H1 (cell line): ENCODE results near the gene MAP3K3. TPM values are rescaled to one million over a fixed set of nuclear protein-coding genes. Genes with fewer than 3 reads are reported as not detected.

Source experiments
- CTCF ChIA-PET: fragments of 300-600 bp; sonication (Branson Sonifier 250); formaldehyde crosslinking; loops from one replicate; lab custom pipeline; 2021; ENCODE audit not compliant: partially characterized antibody; lab: Charles Lee
- POLR2A ChIA-PET: fragments of 300-600 bp; sonication (Branson Sonifier 250); formaldehyde crosslinking; loops from one replicate; lab custom pipeline; 2021; ENCODE audit warnings: inconsistent platforms; ENCODE audit not compliant: partially characterized antibody; lab: Charles Lee
- DNase-seq, 2 experiments: peaks; one replicate each; pipeline versions ENCODE4 v3.0.0 to v3.0.0-alpha.2; 2010 to 2022; ENCODE audit warnings: low spot score in 2 of 2, low read depth in 1 of 2, mixed read lengths in 1 of 2
- FAIRE-seq: peaks from 2 replicates; lab custom pipeline; 2011; peaks lifted over from hg19 to GRCh38; lab: Jason Lieb, UNC
- H2AFZ ChIP-seq: 2 replicates; pipeline ENCODE4 v1.8.1; 2012; ENCODE audit warnings: low read length, inconsistent platforms
- H2AK5ac ChIP-seq: 2 replicates; pipeline ENCODE4 v1.6.1; 2013; ENCODE audit warnings: low read depth, low read length
- H2BK120ac ChIP-seq: replicated peaks from 2 replicates; pipeline ENCODE3; 2013; ENCODE audit warnings: low read depth, low read length, inconsistent platforms
- H2BK12ac ChIP-seq: 2 replicates; pipeline ENCODE4 v1.6.1; 2013; ENCODE audit warnings: low read depth, low read length
- H2BK15ac ChIP-seq: 2 replicates; pipeline ENCODE4 v1.6.1; 2013; ENCODE audit warnings: low read length
- H2BK20ac ChIP-seq: 2 replicates; pipeline ENCODE4 v1.6.1; 2013; ENCODE audit warnings: low read length
- H2BK5ac ChIP-seq: 2 replicates; pipeline ENCODE4 v1.6.1; 2013; ENCODE audit warnings: low read depth, low read length
- H3K14ac ChIP-seq: 2 replicates; pipeline ENCODE4 v1.6.1; 2013; ENCODE audit warnings: inconsistent platforms; ENCODE audit not compliant: insufficient read length
- H3K18ac ChIP-seq: 2 replicates; pipeline ENCODE4 v1.6.1; 2013; ENCODE audit warnings: low read length; ENCODE audit errors: extremely low read depth
- H3K23ac ChIP-seq: 2 replicates; pipeline ENCODE4 v1.6.1; 2013; ENCODE audit warnings: inconsistent platforms; ENCODE audit not compliant: insufficient read length
- H3K23me2 ChIP-seq: 2 replicates; pipeline ENCODE4 v1.6.1; 2013; ENCODE audit warnings: low read depth, low read length
- H3K27ac ChIP-seq: 2 replicates; pipeline ENCODE4 v1.6.1; 2011; ENCODE audit warnings: low read depth, low read length, inconsistent platforms
- H3K27me3 ChIP-seq, 4 experiments: replicated peaks in 1 of 4; 1 replicate in 1 of 4; 2 replicates in 3 of 4; pipeline versions ENCODE4 v1.6.1 to v1.8.1; 2011 to 2013; ENCODE audit warnings: low read length in 3 of 4, mild to moderate bottlenecking in 3 of 4, inconsistent platforms in 2 of 4, mixed read lengths in 2 of 4, moderate library complexity in 1 of 4; ENCODE audit not compliant: control insufficient read depth in 3 of 4, insufficient read depth in 3 of 4; ENCODE audit errors: extremely low read depth in 1 of 4
- H3K36me3 ChIP-seq, 4 experiments: 2 replicates each; pipeline versions ENCODE4 v1.6.1 to v1.8.1; 2011 to 2013; ENCODE audit warnings: mild to moderate bottlenecking in 4 of 4, low read length in 3 of 4, moderate library complexity in 2 of 4, control low read depth in 1 of 4, inconsistent platforms in 1 of 4; ENCODE audit not compliant: insufficient read depth in 4 of 4, control insufficient read depth in 2 of 4
- H3K4ac ChIP-seq: replicated peaks from 2 replicates; pipeline ENCODE3; 2013; ENCODE audit warnings: low read length, low read depth, mixed read lengths, inconsistent platforms; ENCODE audit not compliant: insufficient read length
- H3K4me1 ChIP-seq, 4 experiments: replicated peaks in 1 of 4; 1 replicate in 1 of 4; 2 replicates in 3 of 4; pipeline versions ENCODE4 v1.6.1 to v1.8.1; 2011 to 2013; ENCODE audit warnings: low read length in 3 of 4, inconsistent platforms in 2 of 4, mixed read lengths in 1 of 4; ENCODE audit not compliant: insufficient read depth in 4 of 4, control insufficient read depth in 3 of 4
- H3K4me2 ChIP-seq, 2 experiments: 2 replicates each; pipeline versions ENCODE4 v1.6.1 to v1.8.1; 2011 to 2013; ENCODE audit warnings: low read depth in 2 of 2, low read length in 2 of 2, control low read depth in 1 of 2, inconsistent platforms in 1 of 2, mild to moderate bottlenecking in 1 of 2; ENCODE audit not compliant: insufficient read depth in 1 of 2
- H3K4me3 ChIP-seq, 4 experiments: fragments of 200-600, 300-600 bp in 1 of 4; sonication (generic), shearing (Covaris generic), sonication (Bioruptor Twin) in 1 of 4; 2 replicates each; pipeline versions ENCODE4 v1.5.1 to v1.8.1; 2011 to 2016; ENCODE audit warnings: low read length in 4 of 4, low read depth in 3 of 4, control low read depth in 2 of 4, inconsistent platforms in 2 of 4, mild to moderate bottlenecking in 2 of 4, mixed read lengths in 1 of 4, moderate library complexity in 1 of 4; ENCODE audit not compliant: insufficient read depth in 2 of 4; ENCODE audit errors: extremely low read depth in 1 of 4
- H3K56ac ChIP-seq: replicated peaks from 2 replicates; pipeline ENCODE3; 2013; ENCODE audit warnings: low read depth, mild to moderate bottlenecking, mixed read lengths, low read length, inconsistent platforms; ENCODE audit not compliant: insufficient read length
- H3K79me1 ChIP-seq: 2 replicates; pipeline ENCODE4 v1.6.1; 2013; ENCODE audit warnings: low read depth, low read length, control low read depth
- H3K79me2 ChIP-seq, 2 experiments: 2 replicates each; pipeline versions ENCODE4 v1.6.1 to v1.8.1; 2012 to 2013; ENCODE audit warnings: low read length in 2 of 2, mild to moderate bottlenecking in 2 of 2, inconsistent platforms in 1 of 2; ENCODE audit not compliant: insufficient read depth in 2 of 2, control insufficient read depth in 1 of 2
- H3K9ac ChIP-seq, 4 experiments: replicated peaks in 1 of 4; 1 replicate in 1 of 4; 2 replicates in 3 of 4; pipeline versions ENCODE4 v1.6.1 to v1.8.1; 2011 to 2013; ENCODE audit warnings: low read depth in 3 of 4, low read length in 3 of 4, control low read depth in 2 of 4, mild to moderate bottlenecking in 2 of 4, moderate library complexity in 2 of 4, inconsistent platforms in 1 of 4; ENCODE audit errors: extremely low read depth in 1 of 4
- H3K9me3 ChIP-seq, 2 experiments: 2 replicates each; pipeline versions ENCODE4 v1.6.1 to v1.8.1; 2012 to 2013; ENCODE audit warnings: mild to moderate bottlenecking in 2 of 2, moderate library complexity in 2 of 2, control low read depth in 1 of 2, inconsistent platforms in 1 of 2, low read depth in 1 of 2, low read length in 1 of 2, mixed read lengths in 1 of 2; ENCODE audit not compliant: insufficient read depth in 2 of 2
- H4K20me1 ChIP-seq, 2 experiments: replicated peaks in 1 of 2; 2 replicates each; pipeline versions ENCODE3 to v1.8.1; 2011 to 2013; ENCODE audit warnings: inconsistent platforms in 2 of 2, low read length in 2 of 2, mild to moderate bottlenecking in 1 of 2; ENCODE audit not compliant: insufficient read depth in 2 of 2, control insufficient read depth in 1 of 2
- H4K5ac ChIP-seq: 2 replicates; pipeline ENCODE4 v1.6.1; 2013; ENCODE audit warnings: low read length, low read depth, mixed read lengths, inconsistent platforms; ENCODE audit not compliant: insufficient read length
- H4K8ac ChIP-seq: 2 replicates; pipeline ENCODE4 v1.8.0; 2013; ENCODE audit warnings: mild to moderate bottlenecking, moderate library complexity, low read length, inconsistent platforms; ENCODE audit not compliant: insufficient read depth; ENCODE audit errors: extremely low read depth
- H4K91ac ChIP-seq: replicated peaks from 2 replicates; pipeline ENCODE3; 2013; ENCODE audit warnings: low read length, mixed read lengths, inconsistent platforms; ENCODE audit not compliant: insufficient read length
- BACH1 ChIP-seq: IDR thresholded peaks from 2 replicates; pipeline ENCODE4 v1.6.1; 2012; ENCODE audit warnings: low read length, improper control_type of control experiment
- EP300 ChIP-seq, 2 experiments: IDR thresholded peaks; 1 replicate in 1 of 2; 2 replicates in 1 of 2; pipeline ENCODE4 v1.6.1; 2011 to 2012; ENCODE audit warnings: low read depth in 2 of 2, low read length in 2 of 2, mild to moderate bottlenecking in 2 of 2, borderline replicate concordance in 1 of 2, inconsistent platforms in 1 of 2, moderate library complexity in 1 of 2
- MAX ChIP-seq: IDR thresholded peaks from 2 replicates; pipeline ENCODE4 v1.6.1; 2012; ENCODE audit warnings: inconsistent platforms
- POLR2AphosphoS5 ChIP-seq: IDR thresholded peaks from 2 replicates; pipeline ENCODE4 v1.6.1; 2011; ENCODE audit warnings: low read depth, low read length
- RNF2 ChIP-seq: fragments of 200-900, 300-1000 bp; sonication (generic); IDR thresholded peaks from 2 replicates; pipeline ENCODE4 v1.7.1; 2016; ENCODE audit warnings: borderline replicate concordance, low read depth, mild to moderate bottlenecking, antibody characterized with exemption, low read length; ENCODE audit not compliant: poor library complexity, severe bottlenecking; ENCODE audit errors: missing control alignments
- RXRA ChIP-seq: IDR thresholded peaks from 2 replicates; pipeline ENCODE4 v1.6.1; 2011; ENCODE audit warnings: low read depth, mild to moderate bottlenecking, low read length, moderate library complexity; ENCODE audit not compliant: insufficient read depth
- TBP ChIP-seq: IDR thresholded peaks from 2 replicates; pipeline ENCODE4 v1.6.1; 2011; ENCODE audit warnings: low read depth, low read length, improper control_type of control experiment
- WGBS, 2 experiments: shearing (Covaris generic) in 1 of 2; methylation state at CpG; one replicate each; pipeline versions ENCODE4 v1.1.6 to v1.1.7; 2013 to 2015; ENCODE audit warnings: low lambda C conversion rate in 2 of 2, mixed read lengths in 2 of 2, inconsistent platforms in 1 of 2, low coverage in 1 of 2, missing lambda C conversion rate in 1 of 2; ENCODE audit not compliant: insufficient replicate concordance in 2 of 2, insufficient coverage in 1 of 2, insufficient read length in 1 of 2; ENCODE audit errors: extremely low coverage in 1 of 2, missing lambda C conversion rate in 1 of 2; 5-methylcytosine and 5-hydroxymethylcytosine counted together
- polyA plus RNA-seq, 7 experiments: library from polyadenylated mRNA; depleted of rRNA in 3 of 7; stranded (reverse) in 5 of 7; unstranded in 2 of 7; fragments of >200 nt in 5 of 7; fragments of 200-250 nt in 2 of 7; gene quantifications; 1 replicate in 5 of 7; 2 replicates in 1 of 7; 4 replicates in 1 of 7; pipeline versions ENCODE4 v1.2.1 to v1.2.3, GENCODE V29; 2011 to 2013; ENCODE audit warnings: missing spikeins in 2 of 7, mixed read lengths in 2 of 7
- total RNA-seq: library from RNA; stranded (reverse); fragmentation: NEBNext Ultra II Directional; extraction: Animal tissue kit (Norgen Biotek cat#: 25700); gene quantifications from 2 replicates; pipeline ENCODE4 v1.2.1, GENCODE V29; 2021

MAP3K3 gene
- total and polyA plus RNA-seq, 2 of the 8 experiments (the other 6 are each of a cell fraction or from before 2014, with no cell fraction given): 10.3 to 21.0 TPM

- H2BK20ac ChIP-seq: no peak overlapping the region
- peaks cover 0 to 11% (median 1%) of the 10 kb centered on the region in 4 experiments; a peak in 3 of 8 replicates for H3K36me3 ChIP-seq
- WGBS, 2 experiments: 93% methylated on average over 12 of the region's 16 CpGs; no CpG with 5 or more reads in 1 of the 2 experiments
- H3K79me1 ChIP-seq: 0 out of 2 replicates have a peak, but pooled peaks cover 3% of the 10 kb centered on the region
- ChIA-PET CTCF (interaction anchor here (0.8 to 2.8 kb wide), 2 partner anchors 9 to 24 kb away, joined by 3 to 7 read pairs; no protein-coding TSS in a partner anchor), POLR2A (interaction anchor here (0.8 to 1.3 kb wide), 3 partner anchors 9 to 82 kb away, joined by 3 to 4 read pairs (median 3); no protein-coding TSS in a partner anchor)
- H3K9ac ChIP-seq: no peak overlapping the region
- peaks cover 4 to 9% of the 10 kb centered on the region in 2 experiments for H4K20me1 ChIP-seq
- H3K4me2 ChIP-seq: no peak overlapping the region
- H3K23ac ChIP-seq: no peak overlapping the region
- H2BK120ac ChIP-seq: no peak overlapping the region
- no peak overlapping the region for H2BK15ac ChIP-seq
- FAIRE-seq: no peak
- H3K14ac ChIP-seq: no peak overlapping the region
- DNase-seq: no peak
- H3K9me3 ChIP-seq: no peaks in the 10 kb centered on the region
- H2BK5ac ChIP-seq: no peak overlapping the region; the same call in 1 of the 2 replicates
- H3K23me2 ChIP-seq: peaks cover 14% of the 10 kb centered on the region; the same call in 1 of the 2 replicates
- no peak overlapping the region for H2AK5ac ChIP-seq
- H4K91ac ChIP-seq: no peak overlapping the region
- no peak overlapping the region for H4K5ac ChIP-seq
- H3K4me3 ChIP-seq: no peak overlapping the region
- H3K4ac ChIP-seq: no peak overlapping the region
- no peak overlapping the region for H2AFZ ChIP-seq
- H3K18ac ChIP-seq: no peak overlapping the region
- no peak overlapping the region for H3K27ac ChIP-seq
- H2BK12ac ChIP-seq: no peak overlapping the region
- H4K8ac ChIP-seq: peak overlapping the region; percentile 12; the same call in 1 of the 2 replicates
- no peak overlapping the region for H3K56ac ChIP-seq
- H3K27me3 ChIP-seq: peaks cover 0 to 5% (median 0%) of the 10 kb centered on the region in 4 experiments; a peak in 3 of 7 replicates
- H3K4me1 ChIP-seq: peaks cover 3 to 14% (median 7%) of the 10 kb centered on the region in 4 experiments; a peak in 6 of 7 replicates
- H3K79me2 ChIP-seq: no peaks in the 10 kb centered on the region; a peak in 1 of 4 replicates
- no peak for TF ChIP-seq RNF2
- TF ChIP-seq BACH1: no peak
- no peak for TF ChIP-seq EP300 (IDR thresholded peaks at IDR 0.05; ENCODE audit: borderline replicate concordance in 1 of 2, low read depth in 2 of 2, low read length in 2 of 2)
- no peak for TF ChIP-seq MAX
- TF ChIP-seq TBP: no peak
- TF ChIP-seq POLR2AphosphoS5: no peak
- TF ChIP-seq RXRA: no peak
These were observed 81.5 kb downstream of the MAP3K3 start for GRCh38 chr17:63703556-63704258.
